VCaP (cell line): ENCODE measurements around the gene KCNK10.

ENCODE experiments used
- H3K27ac ChIP-seq: fragments of 450-650 bp; 2 replicates; pipeline ENCODE4 v1.5.1; 2017
- TF ChIP-seq, protein P1 (sequence below): fragments of 450-650 bp; conservative IDR thresholded peaks from 2 replicates; pipeline ENCODE4 v1.5.1; 2017; ENCODE audit warnings: mild to moderate bottlenecking, moderate library complexity

The KCNK10 gene

DNA sequence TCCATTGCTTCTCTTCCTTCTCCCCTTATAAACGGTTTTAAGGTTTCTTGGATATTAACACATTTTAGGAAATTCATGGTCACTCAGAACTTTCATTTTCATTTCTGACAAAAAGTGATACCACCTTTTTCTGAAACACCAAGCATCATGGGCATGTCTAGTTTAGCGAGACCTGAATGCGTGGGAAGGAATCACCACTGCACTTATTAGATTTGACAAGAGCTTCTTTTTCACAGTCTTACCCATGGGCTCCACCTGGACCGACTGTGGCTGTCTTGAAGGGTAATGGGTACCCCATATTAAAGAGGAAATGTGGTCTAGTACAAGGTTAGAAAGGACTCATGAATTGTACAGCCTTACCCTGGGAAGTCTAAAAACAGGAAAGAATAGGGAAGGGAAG, 95.4 kb downstream of the KCNK10 start:
- TF ChIP-seq, protein P1, sequence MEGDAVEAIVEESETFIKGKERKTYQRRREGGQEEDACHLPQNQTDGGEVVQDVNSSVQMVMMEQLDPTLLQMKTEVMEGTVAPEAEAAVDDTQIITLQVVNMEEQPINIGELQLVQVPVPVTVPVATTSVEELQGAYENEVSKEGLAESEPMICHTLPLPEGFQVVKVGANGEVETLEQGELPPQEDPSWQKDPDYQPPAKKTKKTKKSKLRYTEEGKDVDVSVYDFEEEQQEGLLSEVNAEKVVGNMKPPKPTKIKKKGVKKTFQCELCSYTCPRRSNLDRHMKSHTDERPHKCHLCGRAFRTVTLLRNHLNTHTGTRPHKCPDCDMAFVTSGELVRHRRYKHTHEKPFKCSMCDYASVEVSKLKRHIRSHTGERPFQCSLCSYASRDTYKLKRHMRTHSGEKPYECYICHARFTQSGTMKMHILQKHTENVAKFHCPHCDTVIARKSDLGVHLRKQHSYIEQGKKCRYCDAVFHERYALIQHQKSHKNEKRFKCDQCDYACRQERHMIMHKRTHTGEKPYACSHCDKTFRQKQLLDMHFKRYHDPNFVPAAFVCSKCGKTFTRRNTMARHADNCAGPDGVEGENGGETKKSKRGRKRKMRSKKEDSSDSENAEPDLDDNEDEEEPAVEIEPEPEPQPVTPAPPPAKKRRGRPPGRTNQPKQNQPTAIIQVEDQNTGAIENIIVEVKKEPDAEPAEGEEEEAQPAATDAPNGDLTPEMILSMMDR, result no peak
- no peak overlapping the region for H3K27ac ChIP-seq

DNA sequence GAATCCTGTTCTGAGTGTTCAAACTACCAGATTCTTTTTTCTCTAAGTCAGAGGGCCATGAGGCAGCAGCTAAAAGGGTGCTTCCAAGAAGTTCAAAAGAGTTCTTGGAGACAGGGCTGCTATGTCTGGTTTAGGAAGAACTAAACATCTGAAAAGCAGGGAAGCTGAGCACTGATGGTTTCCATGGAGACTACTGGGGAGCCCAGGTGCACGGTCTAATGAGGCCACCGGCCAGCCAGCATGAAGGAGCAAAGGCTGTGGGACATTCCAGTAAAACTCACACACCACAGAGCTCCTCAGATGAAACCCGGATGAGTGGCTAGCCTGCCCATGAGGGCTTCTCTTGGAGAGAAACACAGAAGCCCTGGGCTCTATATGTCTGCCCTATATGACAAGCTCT, 97.3 kb downstream of the KCNK10 start:
- no peak overlapping the region for H3K27ac ChIP-seq
- TF ChIP-seq, protein P1, result no peak

DNA sequence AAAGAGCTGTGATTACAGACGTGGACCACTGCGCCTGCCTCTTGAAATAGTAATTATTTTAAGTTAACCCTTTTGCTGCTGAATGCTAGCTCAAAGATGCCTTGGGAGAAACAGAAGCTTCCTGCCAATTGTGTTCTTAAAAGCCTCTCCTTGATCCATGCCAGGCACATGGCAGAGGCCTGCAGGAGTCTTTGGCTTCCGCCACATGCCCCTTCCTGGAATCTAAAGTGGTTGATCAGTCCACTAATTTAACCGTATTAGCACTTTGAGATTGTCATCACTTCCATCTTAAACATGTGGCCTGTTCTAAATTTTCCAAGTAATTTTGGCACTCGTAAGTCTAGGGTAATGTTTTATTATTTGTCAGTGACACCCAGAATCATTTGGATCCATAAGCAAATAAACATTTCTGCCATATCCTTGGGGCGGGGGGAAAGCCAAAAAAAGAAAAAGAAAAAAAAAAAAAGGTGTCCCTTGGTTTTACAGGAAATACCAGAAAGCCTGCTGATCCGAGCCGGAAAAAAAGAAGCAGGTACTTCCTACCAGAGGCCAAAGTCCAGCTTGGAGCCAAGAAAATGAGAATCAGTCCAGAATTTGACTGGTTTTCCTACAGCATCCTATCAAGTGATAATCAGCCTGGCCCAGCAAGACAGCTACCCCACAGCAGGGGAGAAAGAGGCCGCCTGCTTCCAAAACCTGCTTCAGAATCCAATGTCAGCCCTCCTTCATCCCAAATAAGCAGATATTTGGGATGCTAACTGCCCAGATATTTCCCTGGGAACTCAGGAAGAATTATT, 104.8 kb downstream of the KCNK10 start:
- TF ChIP-seq, protein P1, result no peak
- H3K27ac ChIP-seq, result no peak overlapping the region

DNA sequence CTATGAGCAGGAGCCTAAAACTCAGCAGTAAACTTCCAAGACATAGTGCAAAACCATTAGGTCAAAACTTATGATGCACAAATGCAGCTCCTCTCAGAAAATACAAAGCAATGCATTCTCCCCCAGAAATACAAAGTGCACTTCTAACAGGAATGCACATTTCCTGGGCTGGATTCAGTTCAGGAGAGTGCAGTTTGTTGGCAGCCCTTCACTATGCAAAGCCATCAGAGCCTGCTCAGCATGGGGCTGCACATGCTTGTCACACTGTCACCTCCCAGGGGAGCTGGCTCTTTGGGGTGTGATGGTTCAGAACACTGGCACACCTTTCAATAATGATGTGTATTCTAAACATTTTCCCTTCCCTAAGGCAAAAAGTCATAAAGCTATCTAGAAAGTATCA, 110.4 kb downstream of the KCNK10 start:
- TF ChIP-seq, protein P1, result no peak

DNA sequence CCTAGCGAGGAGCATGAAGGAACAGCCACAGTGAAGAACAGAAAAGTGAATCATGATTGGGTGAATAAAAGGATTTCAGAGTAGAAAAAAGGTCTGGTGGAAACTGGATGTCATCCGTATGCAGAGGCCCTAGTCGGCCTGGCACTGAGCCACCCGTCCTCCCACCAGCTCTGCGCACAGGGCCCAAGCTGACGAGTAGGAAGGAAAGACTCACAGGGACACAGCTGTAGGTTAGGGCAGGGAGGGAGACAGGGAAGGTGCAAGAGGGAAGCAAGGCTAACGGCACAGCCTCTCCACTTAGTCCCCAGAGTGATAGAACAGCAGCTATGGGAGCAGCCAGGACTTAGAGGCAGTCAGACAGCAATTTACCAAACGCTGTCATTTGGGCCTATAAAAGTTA, 112.6 kb downstream of the KCNK10 start:
- no peak overlapping the region for H3K27ac ChIP-seq

More for the DNA sequence above, 110.4 kb downstream of the KCNK10 start:
- no peak overlapping the region for H3K27ac ChIP-seq

DNA sequence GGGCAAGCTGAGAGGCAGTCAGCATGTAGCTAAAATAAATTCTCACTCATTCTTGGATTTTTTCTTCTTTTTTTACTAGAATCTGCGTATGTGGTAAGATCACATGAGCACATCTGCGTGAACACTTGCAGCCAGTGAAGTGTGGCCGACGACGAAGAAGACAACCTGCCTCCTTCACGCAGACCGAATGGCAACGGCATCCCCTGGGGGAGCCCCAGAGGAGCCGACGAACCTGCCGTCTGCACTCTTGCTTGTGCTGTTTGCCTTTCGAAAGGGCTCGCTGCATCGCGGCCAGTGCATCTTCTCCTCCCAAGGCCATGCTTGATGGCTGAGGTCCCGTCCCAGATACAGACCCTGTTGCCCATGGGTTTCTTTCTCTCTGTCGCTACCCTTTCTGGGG, 113.8 kb downstream of the KCNK10 start:
- TF ChIP-seq, protein P1, result no peak
- no peak overlapping the region for H3K27ac ChIP-seq

More for the DNA sequence above, 112.6 kb downstream of the KCNK10 start:
- TF ChIP-seq, protein P1, result no peak

DNA sequence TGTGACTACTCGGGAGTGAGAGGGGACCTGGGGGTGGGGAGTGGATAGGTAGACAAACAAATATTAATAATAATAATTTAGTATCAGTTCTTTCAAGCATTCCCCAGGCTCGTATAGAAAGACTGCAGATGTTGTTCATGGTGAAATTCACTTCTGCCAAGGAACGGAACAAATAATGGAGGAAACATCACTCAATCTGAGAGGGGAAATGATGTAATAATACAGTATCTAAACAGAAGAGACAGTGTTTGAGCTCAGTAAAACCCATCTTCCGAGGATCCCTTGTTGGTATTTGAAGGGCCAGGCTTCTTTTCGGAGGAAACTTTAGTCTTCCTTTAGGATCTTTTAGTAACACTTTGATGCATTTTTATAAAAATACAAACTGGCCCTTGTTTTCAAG, 114.2 kb downstream of the KCNK10 start:
- TF ChIP-seq, protein P1, result no peak

More for the DNA sequence above, 114.2 kb downstream of the KCNK10 start:
- no peak overlapping the region for H3K27ac ChIP-seq
